HUES64 (cell line): Measurements from ENCODE around the gene MAGEA10.
"Not testable (repeated sequence)": the region's sequence is repeated elsewhere in the genome, so short reads cannot be mapped to it uniquely, and the experiment has no call there.

ENCODE experiments used
- H3K27ac ChIP-seq: 2 replicates; pipeline ENCODE4 v1.7.0; 2013; ENCODE audit warnings: low read depth, low read length, inconsistent platforms
- H3K27me3 ChIP-seq: 2 replicates; pipeline ENCODE4 v1.6.1; 2013; ENCODE audit warnings: mild to moderate bottlenecking, low read length; ENCODE audit not compliant: insufficient read depth
- H3K36me3 ChIP-seq: 2 replicates; pipeline ENCODE4 v1.6.1; 2013; ENCODE audit warnings: mild to moderate bottlenecking, low read length; ENCODE audit not compliant: insufficient read depth
- H3K4me1 ChIP-seq: 2 replicates; pipeline ENCODE4 v1.6.1; 2013; ENCODE audit warnings: mild to moderate bottlenecking, low read length, moderate library complexity; ENCODE audit not compliant: insufficient read depth
- H3K4me3 ChIP-seq: 2 replicates; pipeline ENCODE4 v1.5.1; 2013; ENCODE audit warnings: mild to moderate bottlenecking, low read length, moderate library complexity
- H3K9ac ChIP-seq: 2 replicates; pipeline ENCODE4 v1.6.1; 2013; ENCODE audit warnings: mild to moderate bottlenecking, low read depth, low read length
- H3K9me3 ChIP-seq: 2 replicates; pipeline ENCODE4 v1.6.1; 2013; ENCODE audit warnings: low read depth, low read length; ENCODE audit not compliant: insufficient read depth
- WGBS: fragments of 150-250, 120-280 bp; methylation state at CpG from one replicate; pipeline ENCODE4 v1.1.7; 2013; ENCODE audit warnings: missing lambda C conversion rate; 5-methylcytosine and 5-hydroxymethylcytosine counted together

The MAGEA10 gene

DNA sequence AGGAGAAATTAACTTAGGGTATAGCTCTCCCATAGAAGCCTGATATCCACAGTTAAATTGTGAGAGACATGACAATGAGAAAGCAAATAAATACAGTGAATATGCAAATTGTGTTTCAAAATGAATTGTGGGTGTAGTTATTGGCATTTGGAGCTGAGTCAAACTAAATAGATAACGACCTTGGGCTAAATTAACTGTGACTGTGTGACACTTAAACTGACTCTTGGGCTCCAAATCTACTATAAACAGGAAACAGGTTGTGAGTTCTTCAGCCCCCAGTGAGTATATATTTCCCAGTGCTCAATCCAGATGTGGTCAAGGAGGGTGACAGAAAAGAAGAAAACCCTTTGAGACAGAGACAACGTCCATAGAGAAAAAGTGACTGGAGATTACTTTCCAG, 11.3 kb upstream of the MAGEA10 start:
- Histone ChIP-seq H3K9ac (no peak overlapping the region), H3K36me3 (no peaks in the 10 kb centered on the region), H3K4me3 (no peak overlapping the region), H3K9me3 (no peaks in the 10 kb centered on the region), H3K4me1 (peaks cover 4% of the 10 kb centered on the region), H3K27me3 (no peaks in the 10 kb centered on the region), H3K27ac (no peak overlapping the region)
- WGBS, result 82% methylated on average over 1 of the region's 2 CpGs

DNA sequence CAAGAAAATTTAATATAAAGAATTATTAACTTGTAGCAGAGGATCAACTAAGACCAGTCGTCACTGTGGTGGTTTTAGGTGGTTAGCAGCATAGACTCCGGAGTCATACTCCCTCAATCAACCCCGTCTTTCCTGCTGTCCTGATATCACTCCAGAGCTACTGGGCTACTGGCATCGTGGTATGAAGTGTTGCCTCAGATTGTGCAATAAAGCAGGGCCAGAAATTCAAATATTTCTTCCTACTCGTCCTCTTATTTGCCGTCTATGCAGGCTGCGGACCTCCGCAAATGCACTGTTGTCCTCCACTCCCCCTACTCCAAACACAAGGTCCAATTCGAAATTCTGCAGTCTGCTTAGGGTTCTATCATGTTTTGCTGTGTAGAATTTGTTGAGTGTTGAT, 1.2 kb upstream of the MAGEA10 start:
- 98% methylated on average over 8 of the region's 9 CpGs for WGBS
- no peaks in the 10 kb centered on the region for H3K36me3 ChIP-seq
- H3K4me1 ChIP-seq, result no peaks in the 10 kb centered on the region
- H3K27ac ChIP-seq, result no peak overlapping the region
- no peaks in the 10 kb centered on the region for H3K27me3 ChIP-seq
- H3K9ac ChIP-seq, result no peak overlapping the region
- H3K9me3 ChIP-seq, result no peaks in the 10 kb centered on the region
- H3K4me3 ChIP-seq, result no peak overlapping the region

DNA sequence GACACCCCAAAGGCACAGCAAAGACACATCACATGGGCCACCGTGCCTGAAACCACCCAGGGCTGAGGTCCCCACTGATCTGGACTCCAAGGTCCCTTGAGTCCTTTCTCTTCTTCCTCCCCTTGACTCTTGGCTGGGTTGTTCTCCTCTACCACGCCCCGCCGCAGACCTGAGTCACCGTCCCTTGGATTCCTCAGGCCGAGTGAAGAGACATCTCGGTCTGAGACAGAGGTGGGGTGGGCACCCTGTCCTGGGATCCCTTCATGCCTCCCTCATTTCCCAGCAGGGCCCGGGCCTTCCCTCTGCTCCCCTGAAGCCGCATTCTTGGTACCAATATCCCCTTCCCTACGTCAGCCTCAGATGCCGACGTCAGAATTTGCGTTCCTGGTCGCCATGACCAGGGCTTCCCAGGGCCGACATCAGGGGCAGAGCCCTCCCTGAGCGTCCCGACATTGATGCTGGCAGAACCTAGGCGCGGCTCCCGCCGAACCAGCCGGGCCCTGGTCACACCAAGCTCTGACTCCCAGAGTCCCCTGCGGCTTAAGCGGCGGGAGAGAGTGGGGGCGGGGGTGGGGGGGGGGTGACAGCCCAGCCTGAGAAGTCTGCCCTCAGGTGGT, 498 bp downstream of the MAGEA10 start:
- H3K27ac ChIP-seq, result no peak overlapping the region
- H3K4me1 ChIP-seq, result no peaks in the 10 kb centered on the region
- H3K36me3 ChIP-seq, result no peaks in the 10 kb centered on the region
- 96% methylated on average over 21 of the region's 26 CpGs for WGBS
- H3K27me3 ChIP-seq, result no peaks in the 10 kb centered on the region
- no peak overlapping the region for H3K4me3 ChIP-seq
- H3K9me3 ChIP-seq, result no peaks in the 10 kb centered on the region
- no peak overlapping the region for H3K9ac ChIP-seq

DNA sequence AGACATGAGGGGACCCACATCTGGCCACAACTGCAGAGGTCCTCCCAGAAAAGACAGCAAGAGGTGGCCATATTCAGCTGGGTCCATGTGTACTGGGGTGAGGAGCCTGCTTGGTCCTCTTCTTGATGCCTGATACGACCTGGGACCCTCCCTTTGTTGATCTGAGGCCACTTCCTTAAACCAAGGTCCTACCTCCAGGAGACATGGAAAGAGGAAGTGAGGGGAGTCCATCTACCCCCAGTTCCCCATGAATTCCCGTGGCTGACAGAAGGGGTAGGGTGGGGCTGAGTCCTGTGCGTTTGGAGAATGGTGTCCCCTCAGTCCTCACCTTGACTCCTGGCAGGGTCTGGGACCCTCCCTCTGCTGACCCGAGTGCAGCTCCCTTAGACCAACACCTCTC, 2.1 kb downstream of the MAGEA10 start:
- H3K4me3 ChIP-seq, result no peak overlapping the region
- H3K9ac ChIP-seq, result no peak overlapping the region
- H3K27ac ChIP-seq, result no peak overlapping the region
- H3K27me3 ChIP-seq, result no peaks in the 10 kb centered on the region
- 100% methylated on average over 3 of the region's 4 CpGs for WGBS
- H3K36me3 ChIP-seq, result no peaks in the 10 kb centered on the region
- H3K4me1 ChIP-seq, result no peaks in the 10 kb centered on the region
- no peaks in the 10 kb centered on the region for H3K9me3 ChIP-seq

DNA sequence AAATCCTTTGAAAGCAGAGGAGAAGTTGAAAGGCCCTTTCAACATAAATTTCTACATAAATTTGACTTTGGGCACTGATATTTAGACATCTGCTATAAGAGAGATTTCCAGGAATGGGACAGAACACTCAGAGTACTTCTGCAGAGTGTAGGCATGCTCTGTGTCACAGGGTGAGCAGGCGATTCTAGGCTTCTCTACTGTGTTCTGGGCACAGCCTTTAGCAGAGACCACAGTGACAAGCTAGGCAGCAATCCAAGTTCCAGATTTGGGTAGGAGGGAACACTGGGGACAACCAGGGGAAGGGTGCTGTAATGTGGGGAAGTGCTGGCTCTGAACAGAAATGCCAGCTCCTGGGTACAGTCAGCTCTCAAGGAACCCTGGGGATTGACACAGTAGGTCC, 6.9 kb downstream of the MAGEA10 start:
- Histone ChIP-seq H3K9ac (no peak overlapping the region), H3K27me3 (no peaks in the 10 kb centered on the region), H3K27ac (no peak overlapping the region), H3K4me3 (no peak overlapping the region), H3K36me3 (no peaks in the 10 kb centered on the region), H3K9me3 (no peaks in the 10 kb centered on the region), H3K4me1 (no peaks in the 10 kb centered on the region)
- 88% methylated on average over 1 of the region's 1 CpG for WGBS

DNA sequence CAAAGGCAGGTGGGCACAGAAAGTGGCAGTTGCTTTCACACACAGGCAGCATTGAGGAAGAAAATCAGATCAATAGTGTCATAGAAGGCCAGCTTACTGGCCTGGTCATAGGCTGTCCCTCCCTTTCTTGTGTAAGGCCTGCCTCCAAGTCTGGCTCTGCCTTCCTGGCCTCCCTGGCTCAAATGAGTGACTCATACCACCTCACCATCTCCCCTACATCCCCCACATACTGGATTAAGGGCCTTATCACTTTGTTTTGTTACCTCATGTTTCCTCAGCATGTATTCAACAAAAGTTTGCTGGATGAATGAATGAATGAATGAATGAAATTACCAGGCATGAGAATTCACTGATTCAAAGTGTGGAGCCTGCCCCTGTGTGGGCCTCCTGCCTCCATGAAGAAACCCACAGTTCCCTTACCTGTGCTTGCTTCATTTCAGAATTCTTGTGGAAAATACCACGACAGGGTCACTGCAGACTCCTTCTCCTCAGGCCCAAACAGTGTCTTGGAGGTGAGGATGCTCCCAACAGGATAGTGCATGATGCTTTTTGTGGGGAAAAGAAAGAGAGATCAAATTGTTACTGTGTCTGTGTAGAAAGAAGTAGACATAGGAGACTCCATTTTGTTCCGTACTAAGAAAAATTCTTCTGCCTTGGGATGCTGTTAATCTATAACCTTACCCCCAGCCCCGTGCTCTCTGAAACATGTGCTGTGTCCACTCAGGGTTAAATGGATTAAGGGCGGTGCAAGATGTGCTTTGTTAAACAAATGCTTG, 9.1 kb downstream of the MAGEA10 start:
- not testable (repeated sequence) for H3K9ac ChIP-seq, H3K27ac ChIP-seq, H3K9me3 ChIP-seq, H3K4me1 ChIP-seq, H3K36me3 ChIP-seq, H3K4me3 ChIP-seq, H3K27me3 ChIP-seq
- WGBS, result 67% methylated on average over 1 of the region's 4 CpGs

DNA sequence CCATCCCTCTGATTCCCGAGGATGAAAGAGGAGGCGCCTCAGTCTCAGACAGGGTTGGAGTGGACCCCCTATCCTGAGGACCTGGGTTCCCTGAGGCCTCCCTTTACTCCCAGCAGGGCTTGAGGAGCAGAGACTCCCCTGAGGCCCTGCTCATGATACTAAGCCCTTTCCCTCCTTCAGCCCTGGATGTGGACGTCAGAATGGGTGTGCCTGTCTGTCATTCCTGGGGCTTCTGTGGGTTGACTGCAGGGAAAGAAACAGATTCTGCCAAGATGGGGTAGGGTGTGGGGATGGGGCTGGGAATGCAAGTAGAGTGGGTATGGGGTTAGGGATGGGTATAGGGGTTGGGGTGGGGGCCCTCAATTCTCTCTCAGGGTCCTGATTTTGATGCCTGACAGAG, 21.1 kb downstream of the MAGEA10 start:
- no peaks in the 10 kb centered on the region for H3K36me3 ChIP-seq
- WGBS, result 88% methylated on average over 3 of the region's 3 CpGs
- no peaks in the 10 kb centered on the region for H3K4me1 ChIP-seq
- no peaks in the 10 kb centered on the region for H3K27me3 ChIP-seq
- no peak overlapping the region for H3K9ac ChIP-seq
- H3K27ac ChIP-seq, result no peak overlapping the region
- H3K4me3 ChIP-seq, result no peak overlapping the region
- H3K9me3 ChIP-seq, result no peaks in the 10 kb centered on the region

DNA sequence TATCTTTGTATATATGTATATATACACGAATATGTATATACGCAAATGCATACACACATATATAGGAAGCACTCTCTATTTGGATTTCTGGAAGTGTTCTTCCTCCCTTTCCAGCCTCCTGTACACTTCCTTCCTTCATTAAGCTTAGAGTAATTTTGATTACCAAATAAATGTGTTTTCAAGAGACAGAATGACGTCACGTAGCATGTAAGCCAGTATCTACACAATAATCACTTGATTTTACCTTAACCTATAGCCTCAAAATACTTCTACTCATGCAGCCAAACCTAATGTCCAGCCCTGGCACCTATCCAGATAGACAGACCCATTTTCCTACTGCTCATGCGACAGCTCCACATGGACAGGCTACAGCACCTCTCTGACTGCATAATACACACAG, 29.9 kb downstream of the MAGEA10 start:
- no peak overlapping the region for H3K9ac ChIP-seq
- H3K4me3 ChIP-seq, result no peak overlapping the region
- no peaks in the 10 kb centered on the region for H3K36me3 ChIP-seq
- H3K9me3 ChIP-seq, result no peaks in the 10 kb centered on the region
- no peaks in the 10 kb centered on the region for H3K4me1 ChIP-seq
- H3K27me3 ChIP-seq, result no peaks in the 10 kb centered on the region
- WGBS, result 92% methylated on average over 3 of the region's 5 CpGs
- H3K27ac ChIP-seq, result no peak overlapping the region

DNA sequence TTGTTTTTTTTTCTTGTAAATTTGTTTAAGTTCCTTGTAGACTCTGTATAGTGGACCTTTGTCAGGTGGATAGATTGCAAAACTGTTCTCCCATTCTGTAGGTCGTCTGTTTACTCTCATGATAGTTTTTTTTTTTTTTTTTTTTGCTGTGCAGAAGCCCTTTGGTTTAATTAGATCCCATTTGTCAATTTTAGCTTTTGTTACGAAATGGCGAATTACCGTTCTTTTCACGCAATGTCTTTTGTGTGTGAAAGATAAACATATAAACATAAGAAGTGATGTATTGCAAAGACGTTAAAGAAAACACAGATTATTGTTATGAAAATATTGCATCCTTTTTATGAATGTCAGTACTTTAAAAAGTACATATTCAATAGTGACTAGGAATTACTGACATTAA, 34.5 kb downstream of the MAGEA10 start:
- no peaks in the 10 kb centered on the region for H3K9me3 ChIP-seq
- no peaks in the 10 kb centered on the region for H3K27me3 ChIP-seq
- H3K9ac ChIP-seq, result no peak overlapping the region
- H3K27ac ChIP-seq, result no peak overlapping the region
- H3K4me3 ChIP-seq, result no peak overlapping the region
- WGBS, result 100% methylated on average over 1 of the region's 6 CpGs
- no peaks in the 10 kb centered on the region for H3K36me3 ChIP-seq
- H3K4me1 ChIP-seq, result no peaks in the 10 kb centered on the region

DNA sequence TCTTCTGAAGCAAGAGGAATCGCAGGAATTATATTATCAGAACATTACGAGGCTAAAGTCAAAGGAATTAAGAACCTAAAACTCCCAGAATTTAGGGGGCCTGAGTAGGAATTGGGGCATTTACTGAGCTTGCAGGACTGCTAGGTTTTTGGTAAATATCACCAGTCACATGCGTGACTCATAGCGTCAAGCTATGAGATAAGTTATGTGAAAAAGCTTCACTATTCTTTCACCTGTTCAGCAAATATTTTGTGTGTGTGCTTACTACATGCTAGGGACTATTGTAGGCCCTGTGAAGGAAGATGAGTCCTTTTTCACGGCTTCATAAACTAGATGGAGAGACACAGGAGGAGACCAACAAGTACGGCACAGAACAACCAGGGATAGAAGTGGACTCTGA, 52.2 kb downstream of the MAGEA10 start:
- H3K36me3 ChIP-seq, result no peaks in the 10 kb centered on the region
- no peaks in the 10 kb centered on the region for H3K9me3 ChIP-seq
- 96% methylated on average over 6 of the region's 6 CpGs for WGBS
- no peaks in the 10 kb centered on the region for H3K27me3 ChIP-seq
- H3K4me3 ChIP-seq, result no peak overlapping the region
- no peaks in the 10 kb centered on the region for H3K4me1 ChIP-seq
- H3K9ac ChIP-seq, result no peak overlapping the region
- no peak overlapping the region for H3K27ac ChIP-seq
